Head of caudate nucleus (tissue), 42 donors: ENCODE data around the gene C11orf91.
"Not testable (repeated sequence)": the region's sequence is repeated elsewhere in the genome, so short reads cannot be mapped to it uniquely, and the experiment has no call there.

Source experiments
- DNase-seq, 42 donors: peaks; one replicate each; pipeline versions ENCODE4 v3.0.0 to v3.0.0-alpha.2; 2020 to 2021; ENCODE audit warnings: mixed read lengths in 7 of 42
- intact Hi-C: fragments of 100-400 bp; cut with DNase I; formaldehyde crosslinking; loops from one replicate; pipeline ENCODE4 v1.15.0; 2022

The C11orf91 gene

GRCh38 chr11:33661526-33661925, 39.1 kb downstream of the C11orf91 start:
- intact Hi-C loops: not testable (repeated sequence)

DNA sequence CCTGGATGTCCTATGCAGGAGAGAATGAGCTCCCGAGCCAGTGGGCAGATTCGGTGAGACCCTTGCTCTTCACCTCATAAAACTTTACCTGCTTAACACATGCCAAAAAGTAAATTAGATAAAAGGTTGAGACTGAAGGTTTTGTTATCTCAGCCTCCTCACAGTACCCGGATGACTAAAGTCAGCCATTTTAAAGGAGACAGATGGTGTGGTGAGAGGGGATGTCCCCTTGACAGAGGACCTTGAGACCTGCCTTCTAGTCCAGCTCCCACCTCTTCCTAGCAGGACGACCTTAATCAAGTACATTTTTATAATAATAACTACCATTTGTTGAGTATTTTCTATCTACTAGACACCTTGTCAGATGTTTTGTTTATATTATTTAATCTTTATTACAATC, 39.7 kb downstream of the C11orf91 start:
- no peak for DNase-seq
- intact Hi-C loops: no loop called here

More at GRCh38 chr11:33661526-33661925, 39.1 kb downstream of the C11orf91 start:
- DNase-seq: not testable (repeated sequence)

DNA sequence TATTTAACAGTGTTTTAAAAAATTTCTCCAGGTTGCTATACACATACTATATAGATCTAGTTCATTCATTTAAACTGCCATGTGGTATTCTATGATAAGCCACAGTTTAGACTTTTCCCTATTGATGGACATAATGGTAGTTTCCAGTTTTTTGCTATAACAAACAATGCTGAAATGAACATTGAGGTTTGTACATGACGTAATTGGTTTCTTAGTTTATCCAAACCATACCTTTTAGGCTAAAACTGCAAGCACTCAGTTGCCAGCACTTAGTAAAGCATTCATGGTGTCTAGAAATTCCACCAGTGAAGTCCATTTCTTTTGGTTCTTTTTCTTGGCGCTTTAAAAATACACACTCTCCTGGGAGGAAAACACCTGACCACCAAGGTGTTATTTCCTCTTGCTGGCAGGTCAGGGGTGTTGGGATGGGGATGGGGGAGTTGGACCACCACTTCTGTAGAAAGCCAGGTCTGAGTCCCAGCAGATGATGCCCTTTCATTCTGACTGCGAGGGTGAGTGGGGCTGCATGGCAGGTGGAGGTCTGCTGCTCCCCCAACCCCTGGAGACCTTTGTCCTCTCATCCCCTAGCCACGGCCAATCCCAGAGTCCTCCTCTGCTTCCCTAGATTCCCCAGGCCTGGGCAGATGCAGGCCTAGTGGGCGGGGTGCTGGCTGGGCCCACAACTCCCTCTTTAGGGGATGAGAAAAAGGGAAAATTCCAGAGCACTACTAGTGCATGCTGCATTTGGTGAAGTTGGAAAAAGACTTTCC, 41.1 kb downstream of the C11orf91 start:
- intact Hi-C loops: no loop called here
- DNase-seq: no peak

- DNase-seq: no peak
Measured at GRCh38 chr11:33658195-33658900, 42.3 kb downstream of the C11orf91 start.

GRCh38 chr11:33657757-33658156, 42.9 kb downstream of the C11orf91 start:
- intact Hi-C loops: no loop called here
- DNase-seq: no peak

More at GRCh38 chr11:33658195-33658900, 42.3 kb downstream of the C11orf91 start:
- intact Hi-C loops: no loop called here

DNA sequence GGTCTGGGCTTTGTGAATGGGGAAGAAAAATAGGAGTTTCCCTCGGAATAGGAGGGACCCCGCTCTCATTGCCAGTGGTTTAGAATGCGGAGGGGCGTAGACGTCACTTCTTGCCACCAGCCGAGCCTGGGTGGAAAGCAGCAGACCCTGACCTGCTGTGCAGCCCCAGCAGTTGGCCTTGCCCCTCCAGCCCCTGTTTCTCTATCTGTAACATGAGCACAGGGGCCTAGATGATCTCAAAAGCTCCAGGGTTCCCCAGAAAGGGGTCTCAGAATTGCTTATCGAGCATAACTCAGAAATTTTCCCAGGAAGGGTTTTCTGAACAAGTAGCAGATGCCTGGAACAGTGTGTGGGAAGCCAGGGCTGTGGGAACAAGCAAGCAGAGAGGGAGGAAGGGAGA, 43.9 kb downstream of the C11orf91 start:
- intact Hi-C loops: no loop called here
- no peak for DNase-seq

DNA sequence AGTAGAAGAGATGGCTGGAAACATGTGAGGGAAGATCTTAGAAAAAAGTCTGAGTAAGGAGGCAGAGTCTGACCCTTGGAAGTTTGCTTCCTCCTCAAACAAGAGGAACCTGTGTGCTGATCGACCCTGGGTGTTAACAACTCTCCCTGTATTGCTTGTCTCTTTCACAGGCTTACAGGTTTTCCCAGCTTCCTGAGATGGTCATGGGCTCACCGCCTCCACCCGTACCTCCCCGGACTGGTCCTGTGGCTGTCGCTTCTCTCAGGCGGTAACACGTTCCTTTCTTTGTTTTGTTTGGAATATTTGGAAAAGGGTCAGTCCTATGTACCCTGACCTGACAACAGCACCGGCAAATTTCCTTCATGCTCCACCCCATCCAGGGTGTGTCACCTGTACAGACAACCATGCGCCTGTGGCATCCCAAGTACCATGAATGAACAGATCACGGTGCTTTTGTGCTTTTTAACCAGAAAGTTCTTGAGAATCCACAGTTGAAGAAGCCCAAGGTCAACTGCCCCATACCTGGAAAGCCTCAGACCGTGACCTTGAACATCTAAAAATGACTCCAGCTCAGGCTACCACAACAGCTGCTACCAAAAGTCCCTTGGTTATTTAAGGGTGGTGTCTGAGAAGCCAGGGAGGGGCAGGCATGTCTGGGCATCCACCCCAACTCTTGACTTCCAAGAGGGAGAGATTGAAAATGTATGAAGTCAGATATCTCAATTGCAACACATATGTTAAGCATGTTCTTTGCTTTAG, 44.6 kb downstream of the C11orf91 start:
- intact Hi-C loops: no loop called here
- no peak for DNase-seq

DNA sequence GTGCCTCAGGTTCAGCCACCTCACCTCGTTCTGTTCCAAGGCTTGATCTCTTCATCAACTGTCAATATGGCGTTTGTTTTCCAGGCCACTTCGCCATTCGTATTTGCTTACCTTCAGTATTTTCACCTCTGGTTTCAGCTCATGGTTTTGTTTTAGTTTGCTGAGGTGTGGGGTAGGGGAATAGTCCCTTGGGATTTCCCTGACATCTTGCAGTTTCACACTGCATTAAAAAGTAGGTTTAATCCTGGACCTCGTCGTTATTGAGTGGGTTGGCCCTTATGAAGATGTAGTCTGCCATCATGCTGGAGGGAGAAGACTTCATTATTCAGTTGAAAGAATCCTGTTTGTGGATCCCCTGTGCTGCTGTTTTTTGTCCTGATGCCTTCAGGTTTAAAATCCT, 46.0 kb downstream of the C11orf91 start:
- intact Hi-C loops: no loop called here
- DNase-seq: no peak

GRCh38 chr11:33652930-33653329, 47.7 kb downstream of the C11orf91 start:
- intact Hi-C loops: no loop called here

DNA sequence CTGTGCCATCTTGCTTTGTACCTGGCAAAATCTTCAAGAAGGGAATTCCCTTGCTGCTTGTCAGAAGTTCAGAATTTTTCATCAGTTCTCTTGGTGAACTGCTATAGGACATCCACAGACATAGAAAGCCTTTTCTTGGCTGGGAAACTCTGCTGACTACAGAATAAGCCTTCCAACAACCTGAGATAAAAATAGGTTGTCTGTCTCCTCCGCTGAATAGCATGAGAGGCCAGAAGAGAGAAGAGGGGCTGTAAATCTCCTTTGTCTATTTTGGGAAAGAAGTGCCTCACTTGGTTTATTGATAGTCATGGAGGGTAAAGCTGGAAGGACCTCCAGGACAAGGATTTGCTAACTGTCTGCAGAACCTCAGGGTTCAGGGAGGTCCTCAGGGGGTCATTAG, 48.2 kb downstream of the C11orf91 start:
- intact Hi-C loops: no loop called here
- peak in 1 of 42 donors; percentile 31 for DNase-seq

More at GRCh38 chr11:33652930-33653329, 47.7 kb downstream of the C11orf91 start:
- DNase-seq: peak in 1 of 42 donors; percentile 1

GRCh38 chr11:33651990-33652389, 48.6 kb downstream of the C11orf91 start:
- intact Hi-C loops: no loop called here
- DNase-seq: no peak

DNA sequence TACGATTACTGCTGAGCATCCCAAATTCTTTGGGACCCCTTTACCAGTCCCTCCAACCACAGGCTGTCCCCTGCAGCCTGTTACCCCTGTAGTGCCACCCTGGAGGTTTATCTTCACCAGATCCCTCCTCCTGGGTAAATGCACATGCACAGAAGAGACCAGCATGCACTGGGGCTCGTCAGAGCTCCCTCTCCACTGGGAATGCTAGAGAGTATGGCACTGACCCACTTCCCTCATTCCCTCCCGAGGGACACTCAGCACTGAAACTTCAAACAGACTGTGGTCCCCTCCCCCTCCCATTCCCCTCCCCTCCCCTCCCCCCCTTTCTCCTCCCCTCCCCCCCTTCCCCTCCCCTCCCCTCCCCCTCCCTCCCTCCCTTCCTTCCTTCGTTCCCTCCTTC, 49.1 kb downstream of the C11orf91 start:
- no peak for DNase-seq
- intact Hi-C loops: no loop called here

DNA sequence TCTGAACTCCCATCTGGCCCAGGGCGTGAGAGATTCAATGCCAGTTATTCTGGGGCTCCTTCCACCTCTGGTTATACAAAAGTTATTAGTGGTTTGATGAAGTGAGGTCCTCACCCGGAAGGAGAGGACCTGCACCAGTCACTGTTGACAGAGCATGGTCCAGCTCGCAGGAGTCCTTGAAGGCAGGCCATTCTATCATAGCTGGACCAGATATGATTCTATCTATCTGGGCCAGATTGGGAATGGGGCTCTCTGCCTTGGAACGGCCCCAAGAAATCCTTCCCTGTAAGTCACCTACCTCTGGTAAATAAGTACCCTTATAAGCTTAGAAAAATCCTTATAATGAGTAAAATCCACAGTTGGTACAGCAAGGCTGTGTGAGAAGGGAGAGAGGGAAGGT, 50.7 kb downstream of the C11orf91 start:
- peak in 1 of 42 donors; percentile 17 for DNase-seq
- intact Hi-C loops: no loop called here
